GM18520 (cell line): ENCODE measurements around the gene ADAMTS6.
"Not testable (repeated sequence)": the region's sequence is repeated elsewhere in the genome, so short reads cannot be mapped to it uniquely, and the experiment has no call there.

ENCODE experiments used
- ATAC-seq: cut with Tn5 transposase; IDR thresholded peaks from one replicate; pipeline ENCODE4 v1.9.1; 2021; ENCODE audit not compliant: unreplicated experiment

The ADAMTS6 gene

DNA sequence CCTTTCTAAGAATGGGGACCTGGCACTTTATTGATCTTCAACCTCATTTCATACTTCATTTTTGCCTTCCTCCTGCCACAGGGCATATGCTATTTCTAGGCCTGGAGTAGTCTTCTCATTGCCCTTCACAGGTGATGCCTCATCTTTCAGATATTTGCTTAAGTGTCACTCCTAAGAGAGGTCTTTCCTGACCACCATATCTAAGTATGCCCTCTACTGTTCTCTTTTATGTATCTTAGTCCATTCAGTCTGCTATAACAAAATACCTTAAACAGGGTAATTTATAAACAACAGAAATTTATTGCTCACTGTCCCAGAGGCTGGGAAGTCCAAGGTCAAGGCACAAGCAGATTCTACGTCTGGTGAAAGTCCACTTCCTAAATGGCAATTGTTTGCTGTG is 99.1 kb downstream of the ADAMTS6 start:
- ATAC-seq, result no peak

DNA sequence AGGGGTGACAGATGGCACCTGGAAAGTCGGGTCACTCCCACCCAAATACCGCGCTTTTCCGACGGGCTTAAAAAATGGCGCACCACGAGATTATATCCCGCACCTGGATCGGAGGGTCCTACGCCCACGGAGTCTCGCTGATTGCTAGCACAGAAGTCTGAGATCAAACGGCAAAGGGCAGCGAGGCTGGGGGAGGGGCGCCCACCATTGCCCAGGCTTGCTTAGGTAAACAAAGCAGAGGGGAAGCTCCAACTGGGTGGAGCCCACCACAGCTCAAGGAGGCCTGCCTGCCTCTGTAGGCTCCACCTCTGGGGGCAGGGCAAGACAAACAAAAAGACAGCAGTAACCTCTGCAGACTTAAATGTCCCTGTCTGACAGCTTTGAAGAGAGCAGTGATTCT is 111.2 kb downstream of the ADAMTS6 start:
- ATAC-seq, result not testable (repeated sequence)

DNA sequence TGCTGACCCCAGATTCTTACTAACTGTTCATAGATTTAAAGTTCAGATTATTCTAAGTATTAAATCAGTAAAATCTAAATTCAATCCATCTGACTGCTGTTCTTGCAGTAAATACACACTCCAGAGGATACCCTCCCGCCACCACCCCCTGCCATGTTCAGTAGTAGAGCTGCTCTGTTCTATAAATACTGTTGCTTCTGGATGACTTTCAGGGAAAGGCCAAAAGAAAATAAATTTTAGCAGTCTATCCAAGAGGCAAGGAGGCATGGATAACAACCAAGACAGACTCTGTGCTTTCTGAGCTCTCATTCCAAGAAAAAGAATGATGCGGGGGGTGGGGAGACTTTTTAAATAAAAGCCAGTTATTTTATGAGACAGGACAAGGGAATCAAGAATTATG is 115.1 kb downstream of the ADAMTS6 start:
- no peak for ATAC-seq

DNA sequence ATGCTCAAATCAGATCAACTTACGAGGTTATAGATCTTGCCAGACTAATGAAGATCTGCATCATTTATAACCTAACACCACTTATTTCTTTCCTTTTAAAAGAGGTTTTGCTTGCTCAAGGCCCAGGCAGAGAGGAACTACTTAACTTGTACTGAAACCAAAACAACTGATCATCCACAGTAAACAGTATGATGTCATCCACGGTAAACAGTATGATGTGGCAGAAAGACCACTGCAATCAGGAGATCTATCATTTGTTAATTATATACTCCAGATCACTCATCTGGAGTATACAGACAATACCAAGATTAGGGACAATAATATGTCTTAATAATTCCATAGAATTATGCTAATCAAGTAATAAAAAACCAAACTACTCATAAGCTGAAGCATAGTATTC is 116.8 kb downstream of the ADAMTS6 start:
- ATAC-seq, result no peak

DNA sequence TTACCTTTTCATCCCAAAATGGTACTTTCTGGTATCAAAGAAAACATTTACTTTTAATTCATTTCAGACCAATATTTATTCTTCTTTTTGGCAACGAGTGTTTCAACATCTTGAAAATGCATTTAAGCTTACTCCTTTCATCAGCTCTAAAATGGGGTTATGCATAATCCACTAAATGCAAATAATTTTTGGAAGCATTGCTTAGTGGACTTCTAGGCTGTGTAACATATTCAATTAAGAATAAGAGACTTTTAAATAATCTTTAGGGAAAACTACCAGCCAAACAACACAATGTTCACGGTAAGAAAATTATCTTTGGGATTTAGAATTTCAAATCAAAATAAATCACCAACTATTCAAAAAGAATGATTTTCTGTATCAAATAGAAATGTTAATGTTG is 118.2 kb downstream of the ADAMTS6 start:
- ATAC-seq, result no peak

DNA sequence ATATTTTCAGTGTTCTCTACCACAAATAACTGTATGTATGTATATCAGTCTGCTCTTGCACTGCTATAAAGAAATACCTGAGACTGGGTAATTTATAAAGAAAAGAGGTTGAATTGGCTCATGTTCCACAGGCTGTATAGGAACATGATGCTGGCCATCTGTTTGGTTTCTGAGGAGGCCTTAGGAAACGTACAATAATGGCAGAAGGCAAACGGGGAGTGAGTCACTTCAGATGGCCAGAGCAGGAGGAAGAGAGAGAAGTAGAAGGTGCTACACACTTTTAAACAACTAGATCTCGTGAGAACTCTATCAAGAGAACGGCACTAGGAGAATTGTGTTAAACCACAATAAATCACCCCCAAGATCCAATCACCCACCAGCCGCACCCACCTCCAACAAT is 121.7 kb downstream of the ADAMTS6 start:
- no peak for ATAC-seq

DNA sequence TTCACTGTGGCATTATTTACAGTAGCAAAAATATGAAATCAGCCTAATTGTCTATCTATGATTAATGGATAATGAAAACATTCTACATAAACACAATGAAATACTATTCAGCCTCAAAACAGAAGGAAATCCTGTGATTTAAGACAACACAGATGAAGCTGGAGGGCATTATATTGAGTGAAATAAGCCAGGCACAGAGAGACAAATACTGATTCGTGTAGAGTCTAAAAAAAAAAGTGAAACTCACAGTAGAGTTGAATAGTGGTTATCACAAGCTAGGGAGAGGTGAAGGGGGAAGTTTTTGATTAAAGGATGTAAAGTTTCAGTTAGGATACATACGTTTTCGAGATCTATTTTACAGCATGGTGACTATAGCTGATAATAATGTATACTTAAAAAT is 122.2 kb downstream of the ADAMTS6 start:
- ATAC-seq, result no peak

DNA sequence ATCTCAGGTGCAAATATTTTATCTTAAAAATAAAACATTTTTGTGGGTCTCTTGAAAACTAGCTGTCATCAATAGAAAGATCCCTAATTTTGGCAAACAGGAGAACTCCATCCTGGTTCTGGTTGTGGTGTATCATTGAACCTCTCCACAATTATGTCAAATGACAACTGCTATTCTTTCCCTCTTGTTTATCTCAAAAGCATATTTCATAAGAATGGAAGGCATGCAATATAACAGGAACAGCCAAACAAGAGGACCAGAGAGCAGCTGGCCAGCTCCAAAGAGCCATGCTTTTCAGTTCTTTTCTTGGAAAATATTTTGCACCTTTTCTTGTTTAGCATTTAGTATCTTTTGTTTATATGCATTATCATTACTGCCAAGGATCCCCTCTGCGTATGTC is 125.4 kb downstream of the ADAMTS6 start:
- no peak for ATAC-seq

DNA sequence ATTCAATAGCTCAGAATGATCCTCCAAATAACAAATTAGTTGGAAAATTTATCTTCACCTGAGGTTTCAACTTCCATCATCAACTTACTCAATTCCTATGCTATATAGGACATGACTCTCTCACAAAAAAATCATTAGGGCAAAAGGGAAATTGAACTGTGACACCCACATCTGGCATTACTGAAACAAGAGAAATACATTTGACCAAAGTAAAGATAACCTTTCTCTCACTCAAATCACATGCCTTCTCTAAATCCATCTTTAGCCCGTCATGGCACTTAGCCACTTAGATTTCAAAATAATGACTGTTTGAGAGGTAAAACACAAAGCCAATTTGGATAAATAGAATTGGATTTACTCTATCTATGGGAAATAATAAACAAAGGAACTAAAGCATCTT is 126.4 kb downstream of the ADAMTS6 start:
- ATAC-seq, result no peak

DNA sequence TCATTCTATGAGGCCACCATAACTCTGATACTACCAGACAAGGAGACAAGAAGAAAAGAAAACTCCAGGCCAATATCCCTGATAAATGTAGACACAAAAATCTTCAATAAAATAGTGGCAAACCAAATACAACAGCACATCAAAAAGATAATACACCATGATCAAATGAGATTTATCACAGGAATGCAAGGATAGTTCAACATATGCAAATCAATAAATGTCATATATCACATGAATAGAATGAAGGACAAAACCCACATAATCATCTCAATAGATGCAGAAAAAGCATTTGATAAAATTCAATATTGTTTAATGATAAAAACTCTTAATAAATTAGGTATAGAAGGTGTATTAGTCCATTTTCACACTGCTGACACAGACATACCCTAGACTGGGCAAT is 139.9 kb downstream of the ADAMTS6 start:
- no peak for ATAC-seq

DNA sequence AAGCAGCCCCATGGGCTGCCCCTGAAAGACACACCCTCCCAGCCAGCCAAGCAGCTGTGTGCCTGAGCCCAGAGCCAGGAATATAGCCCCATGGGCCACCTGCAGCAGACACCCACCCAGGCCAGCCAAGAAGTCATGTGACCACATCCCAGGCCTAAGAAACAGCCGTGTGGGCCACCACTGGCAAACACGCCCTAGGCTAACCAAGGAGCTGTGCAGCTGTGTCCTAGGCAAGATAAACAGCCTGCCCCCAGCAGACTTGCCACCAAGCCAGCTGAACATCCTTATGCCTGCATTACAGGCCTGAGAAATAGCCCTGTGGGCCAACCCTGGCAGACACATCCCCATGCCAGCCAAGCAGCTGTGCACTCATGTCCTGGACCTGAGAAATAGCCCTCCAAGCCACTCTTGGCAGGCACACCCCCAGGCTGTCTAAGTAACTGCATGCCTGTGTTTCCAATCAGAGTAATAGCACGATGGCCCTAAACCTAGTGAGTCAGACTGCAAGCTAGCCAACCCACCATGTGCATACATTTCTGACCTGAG is 143.0 kb downstream of the ADAMTS6 start:
- no peak for ATAC-seq

DNA sequence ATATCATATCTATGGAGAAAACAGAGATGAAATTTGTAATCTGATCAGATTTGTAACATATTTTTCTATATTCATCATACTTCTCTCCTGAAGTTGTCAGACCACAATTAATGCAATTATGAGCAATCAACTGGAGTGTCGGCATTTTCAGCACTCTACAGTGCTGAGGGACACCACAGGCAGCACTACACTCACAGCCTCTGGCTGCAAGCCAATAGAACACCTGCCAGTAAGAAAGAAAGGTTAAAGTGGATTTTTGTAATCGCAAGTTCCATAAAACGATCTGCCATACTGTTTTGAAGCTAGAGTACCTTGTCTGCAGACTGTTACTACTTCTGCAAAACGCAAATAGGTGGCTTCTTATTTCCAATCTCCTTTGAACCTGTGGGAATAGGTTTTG is 147.6 kb downstream of the ADAMTS6 start:
- ATAC-seq, result no peak

DNA sequence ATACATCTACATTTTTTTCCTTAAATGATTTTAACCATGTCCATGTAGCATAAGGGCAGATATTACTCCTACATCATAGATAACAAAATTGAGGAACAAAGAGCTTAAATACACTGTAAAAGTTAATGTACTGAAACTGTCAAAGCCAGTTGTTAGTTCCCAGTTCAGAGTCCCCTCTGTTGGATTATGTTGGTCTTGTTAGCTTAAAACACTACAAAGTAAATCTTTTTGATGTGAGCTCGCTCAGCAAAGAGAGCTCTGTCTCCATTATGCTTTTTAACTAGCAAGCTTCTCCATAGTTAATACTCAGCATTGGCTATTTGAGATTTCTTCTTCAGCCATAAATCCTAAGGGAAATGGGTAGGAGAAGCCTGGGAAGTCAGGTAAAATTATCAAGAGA is 149.1 kb downstream of the ADAMTS6 start:
- ATAC-seq, result no peak

DNA sequence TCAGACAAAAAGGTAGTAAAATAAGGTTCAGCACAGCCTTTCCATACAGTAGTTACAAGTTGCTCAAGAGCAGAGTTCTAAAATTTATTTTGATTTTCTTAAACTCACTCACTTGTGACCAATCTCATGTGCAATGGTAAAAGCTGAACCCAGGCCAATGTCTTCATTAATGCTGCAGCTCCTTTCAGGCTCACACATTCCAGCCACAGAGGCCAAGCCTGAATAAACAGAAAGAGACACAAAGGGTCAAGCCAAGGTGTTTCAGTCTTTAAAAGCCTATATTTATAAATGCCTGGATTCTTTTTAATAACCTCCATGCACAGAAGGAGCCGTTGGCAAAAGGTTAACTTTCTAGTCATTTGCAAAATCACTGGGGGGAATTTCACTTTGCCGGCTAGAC is 152.5 kb downstream of the ADAMTS6 start:
- no peak for ATAC-seq

DNA sequence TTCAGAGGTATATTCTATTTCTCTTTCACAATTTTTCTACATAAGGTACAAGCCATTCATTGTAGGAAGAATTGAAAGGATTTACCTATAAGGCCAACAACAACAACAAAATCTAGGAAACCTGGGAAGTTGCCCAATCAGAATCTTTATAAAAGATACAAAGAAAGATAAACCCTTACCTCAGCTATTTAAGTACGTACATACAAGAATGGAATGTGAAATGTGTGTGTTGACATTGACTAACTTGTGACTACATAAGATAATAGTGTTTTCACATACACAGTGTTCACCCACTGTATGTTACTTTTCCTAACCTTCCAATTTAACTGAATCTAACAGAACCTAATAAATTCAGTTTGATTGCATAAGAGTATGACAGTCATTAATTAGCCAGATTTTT is 154.1 kb downstream of the ADAMTS6 start:
- ATAC-seq, result no peak

DNA sequence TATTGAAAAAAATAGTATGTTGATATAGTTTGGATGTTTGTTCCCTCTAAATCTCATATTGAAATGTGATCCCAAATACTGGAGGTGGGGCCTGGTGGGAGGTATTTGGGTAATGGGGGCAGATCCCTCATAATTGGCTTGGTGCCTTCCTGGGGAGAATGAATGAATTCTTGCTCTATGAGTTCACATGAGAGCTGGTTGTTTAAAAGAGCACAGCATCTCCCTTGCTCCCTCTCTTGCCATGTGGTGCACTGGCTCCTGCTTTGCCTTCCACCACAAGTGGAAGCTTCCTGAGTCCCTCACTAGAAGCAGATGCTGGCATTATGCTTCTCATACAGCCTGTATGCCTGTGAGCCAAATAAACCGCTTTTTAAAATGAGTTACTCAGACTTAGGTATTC is 154.8 kb downstream of the ADAMTS6 start:
- no peak for ATAC-seq

DNA sequence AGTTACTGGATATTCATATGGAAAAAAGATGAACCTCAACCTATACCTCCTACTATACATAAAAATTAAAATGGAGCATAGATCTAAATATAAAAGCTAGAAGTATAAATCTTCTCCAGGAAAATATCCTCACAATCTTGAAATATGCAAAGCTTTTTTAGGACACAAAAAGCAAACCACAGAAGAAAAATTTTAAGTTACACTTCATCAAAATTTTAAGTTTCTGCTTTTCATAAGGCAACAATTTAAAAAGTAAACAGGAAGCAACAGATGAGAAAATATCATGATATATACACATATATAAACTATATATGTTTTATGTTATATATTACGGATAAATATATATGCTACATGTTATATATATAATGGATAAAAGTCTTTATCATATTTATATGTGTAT is 157.5 kb downstream of the ADAMTS6 start:
- ATAC-seq, result no peak

DNA sequence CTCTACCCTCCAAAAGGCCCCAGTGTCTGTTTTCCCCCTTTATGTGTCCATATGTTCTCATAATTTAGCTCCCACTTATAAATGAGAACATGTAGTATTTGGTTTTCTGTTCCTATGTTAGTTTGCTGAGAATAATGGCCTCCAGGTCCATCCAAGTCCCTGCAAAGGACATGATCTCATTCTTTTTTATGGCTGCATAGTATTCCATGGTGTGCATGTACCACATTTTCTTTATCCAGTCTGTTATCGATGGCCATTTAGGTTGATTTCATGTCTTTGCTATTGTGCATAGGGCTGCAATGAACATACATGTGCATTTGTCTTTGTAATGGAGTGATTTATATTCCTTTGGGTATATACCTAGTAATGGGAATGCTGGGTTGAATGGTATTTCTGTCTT is 161.0 kb downstream of the ADAMTS6 start:
- not testable (repeated sequence) for ATAC-seq

DNA sequence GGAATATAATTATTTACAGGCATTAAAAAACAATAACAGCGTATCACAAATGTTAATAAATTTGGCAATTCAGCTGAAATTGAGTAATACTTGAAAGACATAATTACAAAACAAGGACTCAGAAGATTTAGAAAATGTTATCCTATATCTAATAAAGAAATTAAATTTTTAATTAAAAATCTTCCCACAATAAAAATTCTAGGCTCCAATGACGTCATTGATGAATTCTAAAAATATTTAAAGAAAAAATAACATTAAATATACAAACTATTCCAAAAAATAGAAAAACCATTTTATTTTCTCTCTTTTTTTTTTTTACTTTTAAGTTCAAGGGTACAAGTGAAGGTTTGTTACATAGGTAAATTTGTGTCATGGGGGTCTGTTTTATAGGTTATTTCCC is 161.5 kb downstream of the ADAMTS6 start:
- no peak for ATAC-seq

DNA sequence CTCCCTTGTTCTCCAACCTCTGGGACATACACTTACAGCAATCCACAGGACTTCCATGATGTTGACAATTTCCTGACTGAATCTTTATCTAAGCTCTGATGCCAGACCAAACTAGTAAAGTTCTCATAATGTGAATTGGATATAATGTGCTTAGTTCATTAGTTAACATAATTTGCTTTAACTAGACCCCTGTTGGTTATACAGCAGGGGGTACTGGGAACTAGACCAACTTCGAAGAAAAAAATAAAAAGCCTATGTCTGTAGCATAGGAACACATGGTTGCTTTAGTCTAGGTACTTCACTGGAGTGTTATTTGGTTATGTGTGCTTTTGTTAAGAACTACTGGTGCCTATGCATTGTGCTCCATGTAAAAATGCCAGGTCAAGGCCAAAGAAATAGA is 173.8 kb downstream of the ADAMTS6 start:
- no peak for ATAC-seq

DNA sequence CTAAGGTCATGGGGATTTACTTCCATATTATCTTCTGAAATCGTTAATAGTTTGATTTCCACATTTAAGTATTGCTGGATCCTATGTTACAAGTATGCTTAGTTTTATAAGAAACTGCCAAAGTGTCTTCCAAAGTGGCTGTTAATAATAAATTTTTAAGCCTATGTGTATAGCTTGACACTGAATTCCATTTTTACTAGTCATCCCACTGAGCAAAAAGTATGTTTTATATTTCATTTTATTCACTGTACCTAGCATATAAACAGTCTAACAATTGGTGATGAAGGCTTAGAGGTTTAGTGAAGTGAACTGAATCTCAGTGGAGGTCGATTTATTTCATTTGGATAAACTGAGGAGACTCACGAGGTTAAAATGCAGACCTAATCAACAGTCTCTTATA is 174.6 kb downstream of the ADAMTS6 start:
- ATAC-seq, result no peak

DNA sequence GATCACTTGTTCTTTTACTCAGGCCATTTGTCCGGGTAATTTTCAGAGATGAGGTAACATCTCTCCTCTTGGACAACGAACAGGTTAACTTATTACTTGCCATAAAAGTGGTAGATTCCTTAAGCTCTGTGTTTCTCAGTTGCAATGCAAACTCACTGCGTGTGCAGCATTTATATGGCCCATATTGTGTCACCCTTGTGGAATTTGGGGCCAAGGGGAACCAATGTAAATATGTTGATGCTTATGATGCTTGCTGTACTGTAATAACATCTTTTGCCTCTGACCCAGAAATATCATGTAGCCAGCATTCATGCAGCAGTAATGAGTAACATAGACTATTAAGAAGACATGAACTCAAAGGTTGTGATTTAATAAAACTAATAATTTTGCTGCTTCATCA is 175.8 kb downstream of the ADAMTS6 start:
- ATAC-seq, result no peak

DNA sequence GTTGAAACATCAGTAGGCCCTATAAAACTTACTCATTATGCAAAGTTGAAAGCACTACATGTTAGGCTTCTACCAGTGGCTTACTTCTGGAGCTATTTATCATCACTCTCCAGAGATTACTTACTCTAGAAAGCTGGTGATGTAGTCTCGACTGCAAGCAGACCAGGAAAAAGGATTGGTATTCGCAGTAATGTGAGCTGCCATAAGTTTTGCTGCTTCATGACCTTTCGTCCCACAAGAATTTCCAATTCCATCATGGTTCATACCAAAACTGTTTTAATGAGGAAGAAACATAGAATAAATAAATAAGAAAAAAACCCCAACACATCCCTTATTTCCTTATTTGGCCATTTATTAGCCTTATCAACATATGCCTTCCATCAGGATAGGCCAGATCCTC is 181.9 kb downstream of the ADAMTS6 start:
- ATAC-seq, result no peak

DNA sequence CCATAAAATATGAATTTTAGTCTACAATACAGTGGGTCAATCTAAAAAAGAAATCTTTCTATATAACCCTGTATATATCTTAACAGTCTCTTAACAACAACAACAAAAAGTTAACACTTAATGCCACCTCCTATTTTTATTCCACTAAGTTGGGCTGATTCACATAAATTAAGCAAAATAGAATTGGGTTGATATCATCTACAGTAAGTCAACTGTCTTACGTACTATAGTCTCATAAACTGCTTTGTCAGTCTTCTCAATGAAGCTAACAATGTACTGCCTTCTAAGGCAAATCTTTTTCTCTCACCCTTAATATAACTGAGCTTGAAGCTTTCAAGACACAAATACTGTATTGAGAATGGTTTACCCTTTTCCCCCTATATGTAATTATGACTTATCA is 185.7 kb downstream of the ADAMTS6 start:
- ATAC-seq, result no peak
